ENCODE data around the gene COL23A1.
A peak's percentile ranks its signal among the peaks of the same experiment; 100 is the strongest.

COL23A1 gene

GRCh38 chr5:178391480-178391879, 198.7 kb downstream of the COL23A1 start:
- no peak for DNase-seq (ENCODE audit: low spot score)

GRCh38 chr5:178389796-178390195, 200.4 kb downstream of the COL23A1 start:
- no peak for DNase-seq (ENCODE audit: low spot score)

- no peak for DNase-seq (ENCODE audit: low spot score)
Observed at GRCh38 chr5:178389026-178389729, 201.0 kb downstream of the COL23A1 start.

DNA sequence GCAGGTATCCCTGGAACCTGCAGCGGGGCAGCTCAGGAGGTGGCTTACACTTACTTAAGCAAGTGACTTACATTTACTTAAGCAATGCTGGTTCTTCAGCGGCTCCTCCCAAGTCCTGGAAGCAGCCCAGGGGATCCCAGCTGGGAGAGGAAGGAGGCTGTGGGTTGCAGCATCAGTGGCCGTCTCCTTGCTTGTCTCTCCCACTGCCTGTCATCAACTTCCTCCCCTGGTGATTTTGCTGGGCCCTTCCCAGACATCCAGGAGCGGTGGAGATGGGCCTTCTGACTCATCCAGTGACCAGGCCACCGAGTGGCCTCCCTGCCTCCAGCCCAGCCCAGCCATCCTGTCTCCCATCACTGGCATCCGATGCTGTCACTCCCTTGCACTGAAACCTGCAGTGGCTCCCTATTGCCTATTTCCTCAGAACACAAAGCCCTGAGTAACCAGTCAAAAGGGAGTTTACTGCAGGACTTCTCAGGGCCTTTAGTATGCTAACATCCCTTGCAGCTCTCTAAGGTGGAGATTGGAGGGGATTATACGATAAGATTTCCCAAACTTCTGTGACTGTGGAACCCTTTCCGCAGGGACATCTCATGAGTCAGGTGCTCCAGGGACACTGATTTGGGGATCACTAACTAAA, 201.7 kb downstream of the COL23A1 start:
- DNase-seq (ENCODE audit: low spot score) = peak; percentile 33

DNA sequence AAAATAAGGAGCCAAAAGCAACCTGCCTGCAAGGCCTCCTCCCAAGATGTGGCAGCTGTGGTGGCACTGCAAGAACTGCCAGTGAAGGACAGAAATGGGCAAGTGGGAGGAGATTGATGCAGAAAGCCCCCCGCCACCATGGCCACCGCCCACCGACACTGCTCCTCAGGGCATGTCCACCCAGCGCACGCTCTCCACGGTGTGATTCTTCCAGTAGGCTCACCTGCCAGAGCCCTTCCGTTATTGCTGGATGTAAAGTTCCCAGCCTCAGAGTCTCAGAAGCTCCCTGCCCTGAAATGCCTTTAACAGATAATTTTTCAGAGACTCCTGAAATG, 202.4 kb downstream of the COL23A1 start:
- no peak for DNase-seq (ENCODE audit: low spot score)

- DNase-seq (ENCODE audit: low spot score) = no peak
Observed at GRCh38 chr5:178387061-178387855, 202.9 kb downstream of the COL23A1 start.

- DNase-seq (ENCODE audit: low spot score) = no peak
Observed at GRCh38 chr5:178386336-178386931, 203.8 kb downstream of the COL23A1 start.

- DNase-seq (ENCODE audit: low spot score) = peak; percentile 58
Observed at GRCh38 chr5:178385496-178385890, 204.7 kb downstream of the COL23A1 start.

GRCh38 chr5:178384816-178385495, 205.2 kb downstream of the COL23A1 start:
- DNase-seq (ENCODE audit: low spot score) = no peak

DNA sequence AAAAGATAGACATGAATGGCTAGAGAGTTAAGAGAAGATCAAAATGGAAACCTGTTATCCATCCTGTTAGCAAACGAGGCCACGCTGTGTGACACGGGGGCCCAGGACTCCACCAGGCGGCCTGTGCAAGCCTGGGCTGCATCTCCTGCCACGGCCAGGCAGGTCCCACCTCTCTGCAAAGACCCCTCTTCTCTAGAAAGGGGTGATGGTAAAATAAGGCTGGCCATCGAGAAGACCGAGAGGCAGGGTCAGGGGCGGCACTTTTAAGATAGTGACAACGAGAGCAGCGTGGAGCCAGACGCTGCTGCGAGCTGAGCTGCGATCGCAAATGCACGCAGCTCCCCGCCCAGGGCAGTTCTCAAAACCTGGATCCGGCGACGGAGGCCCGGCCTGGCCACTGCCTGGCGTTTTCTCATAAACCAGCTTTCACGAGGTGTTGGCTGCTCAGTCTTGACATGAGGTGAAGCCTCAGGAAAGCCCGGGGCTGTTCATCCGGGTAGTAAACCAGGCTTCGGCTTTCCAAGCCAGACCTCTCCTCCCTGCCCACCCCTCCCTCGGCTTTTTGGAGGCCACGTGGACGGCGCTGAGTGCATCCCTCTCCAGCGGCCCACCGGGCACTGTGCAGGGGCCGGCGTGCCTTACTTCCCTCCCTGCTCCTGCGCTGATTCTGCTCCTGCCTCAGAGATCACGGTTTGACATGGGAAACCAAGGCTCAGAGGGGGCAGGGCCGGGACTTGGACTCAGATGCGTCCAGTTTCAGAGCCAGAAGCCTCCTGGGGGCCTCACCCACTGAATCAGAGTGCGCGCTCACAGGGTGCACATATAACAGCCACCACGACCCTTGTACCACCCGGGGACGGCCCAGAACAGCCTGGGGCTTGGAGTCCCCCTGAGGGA, 206.0 kb downstream of the COL23A1 start:
- DNase-seq (ENCODE audit: low spot score) = no peak

- DNase-seq (ENCODE audit: low spot score) = no peak
Observed at GRCh38 chr5:178383301-178383918, 206.8 kb downstream of the COL23A1 start.

DNA sequence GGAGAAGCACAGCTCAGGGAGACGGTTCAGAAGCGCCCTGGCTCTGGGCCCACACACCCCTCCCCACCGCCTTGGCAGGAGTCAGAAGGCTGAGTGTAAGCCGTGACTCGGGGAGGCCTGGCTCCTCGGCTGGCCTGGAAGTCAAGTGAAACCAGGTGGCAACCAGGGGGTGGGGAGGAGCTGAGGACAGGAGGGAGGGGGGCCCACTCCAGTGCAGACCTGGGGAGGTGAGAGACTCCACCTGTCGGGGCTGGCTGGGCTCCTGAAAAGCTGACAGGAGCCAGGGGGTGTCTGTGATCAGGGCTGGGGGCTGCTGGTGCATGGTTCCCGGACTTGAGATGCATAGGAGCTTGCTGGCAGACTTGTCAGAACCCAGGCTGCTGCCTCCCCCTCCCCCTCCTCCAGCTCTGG, 207.4 kb downstream of the COL23A1 start:
- no peak for DNase-seq (ENCODE audit: low spot score)

- no peak for DNase-seq (ENCODE audit: low spot score)
Observed at GRCh38 chr5:178381921-178382695, 208.1 kb downstream of the COL23A1 start.

GRCh38 chr5:178381206-178381605, 209.0 kb downstream of the COL23A1 start:
- DNase-seq (ENCODE audit: low spot score) = no peak

DNA sequence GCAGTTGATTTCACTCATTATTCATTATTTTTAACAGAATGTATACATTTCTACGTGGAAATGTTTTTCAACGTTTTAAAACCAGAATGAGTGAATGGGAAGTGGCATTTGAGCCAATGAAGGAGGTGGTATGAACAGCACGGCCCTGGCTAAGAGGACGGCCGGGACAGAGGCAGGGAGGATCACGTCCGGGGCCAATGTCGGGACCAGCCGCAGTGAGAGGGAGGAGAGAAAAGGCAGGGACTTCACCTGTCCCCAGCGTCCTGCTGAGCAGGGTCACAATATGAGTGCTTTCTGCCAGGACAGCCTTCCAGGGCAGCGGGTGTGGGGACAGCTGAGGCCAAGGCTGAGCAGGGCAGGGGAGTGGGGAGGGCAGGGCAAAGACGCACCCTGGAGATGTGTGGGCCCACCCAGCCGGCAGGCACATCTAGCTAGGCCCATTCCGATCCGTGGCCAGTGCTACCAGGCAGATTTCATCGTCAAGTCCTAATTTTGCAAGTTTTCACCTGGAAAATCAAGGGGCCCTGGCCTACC, 209.6 kb downstream of the COL23A1 start:
- DNase-seq (ENCODE audit: low spot score) = no peak

DNA sequence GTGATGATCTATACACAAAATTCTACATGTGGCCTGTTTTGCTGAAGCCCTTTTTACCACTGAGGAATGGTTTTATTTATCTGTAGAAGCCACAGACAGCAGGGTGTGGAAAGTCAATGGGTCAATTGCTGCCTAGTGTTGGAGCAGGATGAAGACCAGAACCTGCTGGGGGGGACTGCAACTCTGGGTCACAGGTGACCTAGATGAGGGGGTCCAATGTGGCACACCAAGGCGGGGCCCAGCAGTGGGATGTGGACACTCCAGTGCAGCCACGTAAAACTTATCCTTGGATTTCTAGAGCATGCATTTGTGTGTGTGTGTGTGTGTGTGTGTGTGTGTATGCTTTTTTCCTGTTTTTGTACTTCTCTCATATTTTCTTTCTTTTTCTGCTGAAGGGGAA, 210.1 kb downstream of the COL23A1 start:
- no peak for DNase-seq (ENCODE audit: low spot score)

GRCh38 chr5:178378527-178379484, 211.4 kb downstream of the COL23A1 start:
- no peak for DNase-seq (ENCODE audit: low spot score)

DNA sequence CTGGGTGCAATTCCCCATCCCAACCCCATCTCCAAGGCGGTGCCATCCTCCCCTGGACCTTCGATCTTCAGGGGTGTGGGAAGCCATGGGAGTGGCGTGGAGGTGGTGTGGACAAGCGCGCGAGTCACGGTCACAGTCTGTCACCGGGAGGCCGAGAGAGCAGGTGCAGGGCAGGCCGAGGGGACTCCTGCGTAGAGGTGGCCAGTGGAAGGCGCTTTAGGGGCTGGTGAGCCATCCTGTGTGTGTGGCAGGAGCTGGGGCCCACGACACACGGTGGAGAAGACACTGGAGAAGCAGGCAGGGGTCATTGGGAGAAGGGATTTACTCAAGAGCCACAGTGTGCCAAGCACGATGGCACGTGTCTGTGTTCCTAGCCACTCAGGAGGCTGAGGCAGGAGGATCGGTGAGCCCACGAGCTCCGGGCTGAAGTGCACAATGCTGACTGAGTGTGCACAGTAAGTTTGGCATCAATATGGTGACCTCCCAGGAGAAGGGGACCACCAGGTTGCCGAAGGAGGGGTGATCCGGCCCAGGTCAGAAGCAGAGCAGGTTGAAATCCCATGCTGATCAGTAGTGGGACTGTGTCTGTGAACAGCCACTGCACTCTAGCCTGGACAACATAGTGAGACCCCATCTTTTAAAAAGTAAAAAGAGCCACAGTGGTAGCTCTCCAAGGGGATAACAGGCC, 212.5 kb downstream of the COL23A1 start:
- DNase-seq (ENCODE audit: low spot score) = no peak

Measured in kidney tubule cell (primary cell).